ENCODE measurements around the gene SDR9C7. TPM values are rescaled to one million over a fixed set of nuclear protein-coding genes. Genes with fewer than 3 reads are reported as not detected.

SDR9C7 gene
- total and polyA plus RNA-seq, 2 experiments from 2014 or later = not detected

DNA sequence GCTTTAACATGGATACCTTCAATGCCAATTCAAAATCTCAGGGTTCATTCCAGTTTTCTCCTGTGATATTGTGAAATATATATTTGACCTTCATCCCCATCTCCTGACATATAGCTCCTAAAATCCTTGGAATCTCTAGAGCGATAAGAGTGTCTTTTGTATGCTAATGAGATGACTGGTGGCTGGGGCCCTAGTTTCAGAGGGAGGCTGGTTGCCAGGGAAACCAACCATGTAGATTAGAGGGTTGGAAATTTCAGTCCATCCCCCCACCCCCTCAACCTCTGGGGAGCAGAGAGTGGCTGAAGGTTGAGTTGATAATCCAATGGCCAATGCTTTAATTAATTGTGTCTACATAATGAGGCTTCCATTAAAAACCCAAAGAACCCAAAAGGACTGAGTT lies 59.4 kb downstream of the SDR9C7 start (continued):
- TF ChIP-seq, protein P1, sequence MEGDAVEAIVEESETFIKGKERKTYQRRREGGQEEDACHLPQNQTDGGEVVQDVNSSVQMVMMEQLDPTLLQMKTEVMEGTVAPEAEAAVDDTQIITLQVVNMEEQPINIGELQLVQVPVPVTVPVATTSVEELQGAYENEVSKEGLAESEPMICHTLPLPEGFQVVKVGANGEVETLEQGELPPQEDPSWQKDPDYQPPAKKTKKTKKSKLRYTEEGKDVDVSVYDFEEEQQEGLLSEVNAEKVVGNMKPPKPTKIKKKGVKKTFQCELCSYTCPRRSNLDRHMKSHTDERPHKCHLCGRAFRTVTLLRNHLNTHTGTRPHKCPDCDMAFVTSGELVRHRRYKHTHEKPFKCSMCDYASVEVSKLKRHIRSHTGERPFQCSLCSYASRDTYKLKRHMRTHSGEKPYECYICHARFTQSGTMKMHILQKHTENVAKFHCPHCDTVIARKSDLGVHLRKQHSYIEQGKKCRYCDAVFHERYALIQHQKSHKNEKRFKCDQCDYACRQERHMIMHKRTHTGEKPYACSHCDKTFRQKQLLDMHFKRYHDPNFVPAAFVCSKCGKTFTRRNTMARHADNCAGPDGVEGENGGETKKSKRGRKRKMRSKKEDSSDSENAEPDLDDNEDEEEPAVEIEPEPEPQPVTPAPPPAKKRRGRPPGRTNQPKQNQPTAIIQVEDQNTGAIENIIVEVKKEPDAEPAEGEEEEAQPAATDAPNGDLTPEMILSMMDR (conservative IDR thresholded peaks at IDR 0.05; ENCODE audit: low read depth in 2 of 2) = no peak
- no peak for TF ChIP-seq ZNF114 (CRISPR knock-in tag; IDR thresholded peaks at IDR 0.05)
- no peak for TF ChIP-seq CREB1 (CRISPR knock-in tag; IDR thresholded peaks at IDR 0.05; ENCODE audit: low read depth)

DNA sequence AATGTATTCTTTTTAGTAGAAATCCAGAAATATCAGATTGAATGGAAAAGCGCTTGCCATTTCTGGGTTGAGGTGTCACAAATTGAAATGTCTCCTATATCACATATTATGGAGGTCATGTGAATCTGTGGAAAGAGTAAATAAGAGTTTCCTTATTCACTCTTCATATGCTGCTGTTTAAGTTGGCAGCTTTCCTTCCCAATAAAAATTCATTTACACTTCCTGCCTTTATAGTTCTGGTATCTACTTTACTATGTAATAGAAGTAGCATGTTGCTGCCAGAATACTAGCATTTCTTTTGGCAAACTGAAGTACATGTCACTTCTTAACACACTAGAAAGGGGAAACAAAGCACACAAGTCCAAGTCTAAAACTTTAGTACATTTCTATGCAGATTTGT lies 60.8 kb downstream of the SDR9C7 start:
- TF ChIP-seq, protein P1 (conservative IDR thresholded peaks at IDR 0.05; ENCODE audit: low read depth in 2 of 2) = no peak
- Mint-ChIP-seq H3K27ac (no peak overlapping the region), H3K36me3 (ENCODE audit: low read depth) (peaks cover 3% of the 10 kb centered on the region; the same call in 1 of the 3 replicates), H3K27me3 (ENCODE audit: insufficient read depth, low read depth, poor library complexity) (peaks cover 3% of the 10 kb centered on the region), H3K9me3 (peaks cover 55% of the 10 kb centered on the region), H3K4me1 (peaks cover 7% of the 10 kb centered on the region; the same call in 2 of the 3 replicates), H3K4me3 (no peak overlapping the region)
- ATAC-seq = no peak
- H3K27ac ChIP-seq (ENCODE audit: low read depth) = no peak overlapping the region
- no peak overlapping the region for H3K4me2 ChIP-seq
- no peak for DNase-seq (ENCODE audit: low spot score)
- H3K4me1 ChIP-seq (ENCODE audit: insufficient read depth) = peaks cover 9% of the 10 kb centered on the region
- no peaks in the 10 kb centered on the region for H3K27me3 ChIP-seq (ENCODE audit: insufficient read depth)
- H3K9me2 ChIP-seq (ENCODE audit: insufficient read depth) = 0 out of 2 replicates have a peak, but pooled peaks cover 10% of the 10 kb centered on the region
- no peaks in the 10 kb centered on the region for H3K79me2 ChIP-seq (replicated peaks; ENCODE audit: insufficient read depth)
- no peak overlapping the region for H2AFZ ChIP-seq
- no peak overlapping the region for H3K4me3 ChIP-seq
- H3K36me3 ChIP-seq (ENCODE audit: insufficient read depth) = peaks cover 2% of the 10 kb centered on the region; the same call in 1 of the 2 replicates
- H4K20me1 ChIP-seq (replicated peaks; ENCODE audit: insufficient read depth) = no peaks in the 10 kb centered on the region
- H3F3A ChIP-seq (replicated peaks; ENCODE audit: low read depth) = no peaks in the 10 kb centered on the region

Other genes with a start within 250 kb of the SDR9C7 start
- 334 and 453 TPM in 2 replicates for gene PTGES3, start 246.1 kb downstream of the SDR9C7 start, total RNA-seq (2014; rRNA removed; shearing (Covaris generic))
- 391 and 442 TPM in 2 replicates for gene PTGES3, start 246.1 kb downstream of the SDR9C7 start, polyA plus RNA-seq (2016; fragmentation: Nextera tagmentation; extraction: Ambion mirVana)
- gene NACA, start 209.1 kb downstream of the SDR9C7 start, total RNA-seq (2014; rRNA removed; shearing (Covaris generic)) = 1,081 and 1,279 TPM in 2 replicates
- 2,165 and 2,495 TPM in 2 replicates for gene NACA, start 209.1 kb downstream of the SDR9C7 start, polyA plus RNA-seq (2016; fragmentation: Nextera tagmentation; extraction: Ambion mirVana)
- gene PRIM1, start 182.1 kb downstream of the SDR9C7 start, total RNA-seq (2014; rRNA removed; shearing (Covaris generic)) = 69.9 and 73.9 TPM in 2 replicates
- gene PRIM1, start 182.1 kb downstream of the SDR9C7 start, polyA plus RNA-seq (2016; fragmentation: Nextera tagmentation; extraction: Ambion mirVana) = 65.6 and 67.9 TPM in 2 replicates
- gene HSD17B6, start 171.1 kb downstream of the SDR9C7 start, total RNA-seq (2014; rRNA removed; shearing (Covaris generic)) = 4.3 and 10.3 TPM in 2 replicates
- gene HSD17B6, start 171.1 kb downstream of the SDR9C7 start, polyA plus RNA-seq (2016; fragmentation: Nextera tagmentation; extraction: Ambion mirVana) = 2.7 and 5.2 TPM in 2 replicates
- gene RDH16, start 23.2 kb upstream of the SDR9C7 start, total RNA-seq (2014; rRNA removed; shearing (Covaris generic)) = 0.62 and 0.66 TPM in 2 replicates
- 0.28 and 0.52 TPM in 2 replicates for gene RDH16, start 23.2 kb upstream of the SDR9C7 start, polyA plus RNA-seq (2016; fragmentation: Nextera tagmentation; extraction: Ambion mirVana)
- gene ZBTB39, start 72.1 kb upstream of the SDR9C7 start, total RNA-seq (2014; rRNA removed; shearing (Covaris generic)) = 24.1 and 26.7 TPM in 2 replicates
- 5.5 and 6.6 TPM in 2 replicates for gene ZBTB39, start 72.1 kb upstream of the SDR9C7 start, polyA plus RNA-seq (2016; fragmentation: Nextera tagmentation; extraction: Ambion mirVana)
- gene TAC3, start 82.1 kb upstream of the SDR9C7 start, total RNA-seq (2014; rRNA removed; shearing (Covaris generic)) = 11.9 and 22.0 TPM in 2 replicates
- 35.1 and 37.5 TPM in 2 replicates for gene TAC3, start 82.1 kb upstream of the SDR9C7 start, polyA plus RNA-seq (2016; fragmentation: Nextera tagmentation; extraction: Ambion mirVana)
- not detected in 2 replicates for gene MYO1A, start 115.7 kb upstream of the SDR9C7 start, total RNA-seq (2014; rRNA removed; shearing (Covaris generic))
- not detected in 2 replicates for gene MYO1A, start 115.7 kb upstream of the SDR9C7 start, polyA plus RNA-seq (2016; fragmentation: Nextera tagmentation; extraction: Ambion mirVana)
- gene NEMP1, start 144.4 kb upstream of the SDR9C7 start, total RNA-seq (2014; rRNA removed; shearing (Covaris generic)) = 35.0 and 36.3 TPM in 2 replicates
- gene NEMP1, start 144.4 kb upstream of the SDR9C7 start, polyA plus RNA-seq (2016; fragmentation: Nextera tagmentation; extraction: Ambion mirVana) = 10.3 and 11.9 TPM in 2 replicates
- 19.8 and 20.8 TPM in 2 replicates for gene NAB2, start 154.7 kb upstream of the SDR9C7 start, total RNA-seq (2014; rRNA removed; shearing (Covaris generic))
- 6.5 and 6.6 TPM in 2 replicates for gene NAB2, start 154.7 kb upstream of the SDR9C7 start, polyA plus RNA-seq (2016; fragmentation: Nextera tagmentation; extraction: Ambion mirVana)
- 26.3 and 28.1 TPM in 2 replicates for gene STAT6, start 177.0 kb upstream of the SDR9C7 start, total RNA-seq (2014; rRNA removed; shearing (Covaris generic))
- gene STAT6, start 177.0 kb upstream of the SDR9C7 start, polyA plus RNA-seq (2016; fragmentation: Nextera tagmentation; extraction: Ambion mirVana) = 11.0 and 14.3 TPM in 2 replicates
- gene LRP1, start 194.1 kb upstream of the SDR9C7 start, total RNA-seq (2014; rRNA removed; shearing (Covaris generic)) = 130 and 145 TPM in 2 replicates
- 26.6 and 29.9 TPM in 2 replicates for gene LRP1, start 194.1 kb upstream of the SDR9C7 start, polyA plus RNA-seq (2016; fragmentation: Nextera tagmentation; extraction: Ambion mirVana)
- gene LRP1-AS, start 213.2 kb upstream of the SDR9C7 start, total RNA-seq (2014; rRNA removed; shearing (Covaris generic)) = not detected in 2 replicates
- 0.86 TPM in 1 of 2 replicates, not detected in the other for gene LRP1-AS, start 213.2 kb upstream of the SDR9C7 start, polyA plus RNA-seq (2016; fragmentation: Nextera tagmentation; extraction: Ambion mirVana)